Activated naive CD4-positive, alpha-beta T cell treated with anti-CD3 and anti-CD28 coated beads, Interleukin-2, amount 10 ng/mL, durations not matched to agents 5 hours and 36 hours (primary cell): Measurements from ENCODE around the gene KLHL40. TPM values are rescaled to one million over a fixed set of nuclear protein-coding genes. Genes with fewer than 3 reads are reported as not detected.

ENCODE experiments used
- total RNA-seq, 2 experiments: library from RNA; stranded (reverse); gene quantifications; one replicate each; pipeline ENCODE4 v1.2.3, GENCODE V29; 2021

The KLHL40 gene, protein sequence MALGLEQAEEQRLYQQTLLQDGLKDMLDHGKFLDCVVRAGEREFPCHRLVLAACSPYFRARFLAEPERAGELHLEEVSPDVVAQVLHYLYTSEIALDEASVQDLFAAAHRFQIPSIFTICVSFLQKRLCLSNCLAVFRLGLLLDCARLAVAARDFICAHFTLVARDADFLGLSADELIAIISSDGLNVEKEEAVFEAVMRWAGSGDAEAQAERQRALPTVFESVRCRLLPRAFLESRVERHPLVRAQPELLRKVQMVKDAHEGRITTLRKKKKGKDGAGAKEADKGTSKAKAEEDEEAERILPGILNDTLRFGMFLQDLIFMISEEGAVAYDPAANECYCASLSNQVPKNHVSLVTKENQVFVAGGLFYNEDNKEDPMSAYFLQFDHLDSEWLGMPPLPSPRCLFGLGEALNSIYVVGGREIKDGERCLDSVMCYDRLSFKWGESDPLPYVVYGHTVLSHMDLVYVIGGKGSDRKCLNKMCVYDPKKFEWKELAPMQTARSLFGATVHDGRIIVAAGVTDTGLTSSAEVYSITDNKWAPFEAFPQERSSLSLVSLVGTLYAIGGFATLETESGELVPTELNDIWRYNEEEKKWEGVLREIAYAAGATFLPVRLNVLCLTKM
- not detected for total RNA-seq

DNA sequence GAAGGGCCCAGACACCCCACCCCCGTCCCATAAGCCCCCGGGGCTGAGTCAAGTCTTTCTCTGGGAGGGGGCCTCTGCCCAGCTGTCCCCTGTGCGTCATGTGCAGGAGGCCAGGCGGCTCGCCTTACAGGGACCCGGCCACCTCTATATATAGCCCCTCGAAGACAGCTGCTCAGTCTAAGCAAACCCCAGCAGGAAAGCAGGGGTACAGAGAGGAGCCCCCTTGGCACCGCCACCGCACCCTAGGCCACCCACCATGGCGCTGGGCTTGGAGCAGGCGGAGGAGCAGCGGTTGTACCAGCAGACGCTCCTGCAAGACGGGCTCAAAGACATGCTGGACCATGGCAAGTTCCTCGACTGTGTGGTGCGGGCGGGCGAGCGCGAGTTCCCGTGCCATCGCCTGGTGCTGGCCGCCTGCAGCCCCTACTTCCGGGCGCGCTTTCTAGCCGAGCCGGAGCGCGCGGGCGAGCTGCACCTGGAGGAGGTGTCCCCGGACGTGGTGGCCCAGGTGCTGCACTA is at the start of gene KLHL40:
KLHL40 (plus strand) TSS at position 175 of the 519 bp plus-strand sequence; CDS start at position 257, 82 bp downstream.

DNA sequence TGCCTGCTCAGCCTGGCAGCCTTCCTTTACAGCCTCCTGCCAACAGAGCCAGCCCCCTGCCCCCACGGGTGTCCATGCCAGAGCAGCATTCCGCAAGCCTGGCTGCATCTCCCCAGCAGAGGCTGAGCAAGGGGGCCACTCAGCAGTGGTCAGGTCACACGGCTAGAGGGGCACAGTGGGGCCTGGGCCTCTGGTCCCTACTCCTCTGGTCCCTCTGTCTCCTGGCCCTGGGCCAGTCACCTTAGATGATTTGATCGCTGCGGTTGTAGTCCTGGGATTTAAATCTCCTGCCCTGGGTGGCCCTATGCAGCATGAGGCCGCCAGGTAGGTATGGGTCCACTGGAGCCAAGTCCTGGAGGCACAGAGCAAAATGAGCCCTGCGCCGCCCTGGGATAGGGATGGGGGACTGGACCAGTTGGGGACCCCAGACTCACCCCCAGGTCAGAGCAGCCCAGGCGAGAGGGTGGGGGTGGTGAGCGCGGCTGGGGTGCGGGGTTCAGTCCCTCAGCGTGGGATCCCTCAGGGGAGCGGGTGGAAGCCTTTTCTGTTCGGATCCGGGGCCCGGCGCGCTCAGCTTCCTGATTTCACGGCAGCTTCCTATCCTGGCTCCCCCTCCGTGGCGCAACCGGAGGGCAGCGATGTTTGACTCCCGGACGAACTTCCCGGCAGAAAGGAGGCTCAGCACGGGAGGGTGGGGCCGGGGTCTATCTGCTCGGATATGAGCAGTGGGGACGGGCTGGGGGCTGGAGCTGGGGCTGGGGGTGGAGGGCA is 31.6 kb upstream of the KLHL40 start, which contains the start of gene ZBTB47:
ZBTB47 (plus strand) TSS at position 138 of the 771 bp plus-strand sequence. CDS start 4,659 bp downstream, outside the sequence.

DNA sequence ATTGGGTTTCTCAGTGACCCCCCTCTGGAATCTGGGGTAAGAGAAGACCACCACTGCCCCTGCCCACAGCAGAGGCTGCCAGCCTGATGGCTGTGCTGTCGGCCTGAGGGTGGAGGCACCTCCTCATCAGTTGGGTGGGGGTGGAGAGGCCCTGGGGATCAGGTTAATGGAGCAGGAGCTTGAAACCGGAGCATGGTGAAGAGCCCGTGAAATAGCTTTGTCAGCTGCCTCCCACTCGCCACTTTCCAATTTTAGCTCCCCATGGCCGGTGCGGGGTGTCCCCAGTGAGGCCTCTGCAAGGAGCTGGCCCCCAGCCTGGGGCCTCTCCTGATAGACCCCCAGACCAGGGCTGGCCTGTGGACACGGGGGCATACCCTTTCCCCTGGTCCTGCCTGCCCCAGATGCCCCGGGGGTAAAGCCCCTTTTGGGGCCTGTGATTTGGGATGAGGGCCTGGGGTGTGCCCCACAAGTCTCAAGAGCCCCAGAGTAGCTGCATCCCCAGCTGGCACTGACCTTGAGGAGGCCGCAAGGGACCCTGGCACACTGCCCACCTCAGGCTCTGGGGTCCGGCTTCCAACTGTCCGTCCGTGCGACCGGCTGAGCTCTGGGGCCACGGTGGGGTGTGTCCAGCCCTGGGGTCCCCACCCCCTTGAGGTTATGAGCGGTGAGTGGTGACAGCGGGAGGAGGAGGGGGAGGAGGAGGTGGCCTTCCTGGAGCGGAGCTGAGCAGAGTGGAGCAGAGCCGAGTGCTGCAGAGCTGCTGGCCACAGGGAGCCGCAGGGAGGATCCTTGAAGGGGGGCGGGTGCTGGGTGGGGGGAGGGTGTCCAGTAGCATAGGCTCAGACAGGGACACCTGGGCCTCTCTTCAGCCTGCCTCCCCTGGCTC is 17.0 kb downstream of the KLHL40 start, which contains the start of gene HHATL:
HHATL (minus strand) TSS at position 733 of the 886 bp plus-strand sequence. CDS start 1,972 bp downstream, outside the sequence.

Other genes with a start within 250 kb of the KLHL40 start
- gene VIPR1, start 182.9 kb upstream of the KLHL40 start, total RNA-seq, result 10 to 100 TPM; 39.4 to 48.3 TPM
- gene SEC22C, start 103.6 kb upstream of the KLHL40 start, total RNA-seq, result 10 to 100 TPM; 46.7 to 51.2 TPM
- 10 to 100 TPM; 57.8 to 60.7 TPM for gene SS18L2, start 94.7 kb upstream of the KLHL40 start, total RNA-seq
- gene NKTR, start 84.9 kb upstream of the KLHL40 start, total RNA-seq, result 100 to 1,000 TPM; 116 to 120 TPM
- gene ZBTB47, start 31.8 kb upstream of the KLHL40 start, total RNA-seq, result 1 to 10 TPM in 1 of 2 experiments, under 1 TPM in 1; 0.75 to 1.1 TPM
- not detected for gene HHATL, start 17.3 kb downstream of the KLHL40 start, total RNA-seq
- gene CCDC13, start 87.7 kb downstream of the KLHL40 start, total RNA-seq, result under 1 TPM; 0.28 to 0.46 TPM
- 10 to 100 TPM; 43.7 TPM for gene HIGD1A, start 119.0 kb downstream of the KLHL40 start, total RNA-seq
- gene ACKR2, start 123.9 kb downstream of the KLHL40 start, total RNA-seq, result under 1 TPM; 0.14 to 0.15 TPM
- gene CYP8B1, start 190.3 kb downstream of the KLHL40 start, total RNA-seq, result not detected
- under 1 TPM; 0.71 to 0.87 TPM for gene ZNF662, start 220.6 kb downstream of the KLHL40 start, total RNA-seq